Sigmoid colon (tissue), 7 donors: ENCODE data around the gene LENEP. TPM values are rescaled to one million over a fixed set of nuclear protein-coding genes. Genes with fewer than 3 reads are reported as not detected.

Source experiments
- DNase-seq: peaks from one replicate; pipeline ENCODE4 v3.0.0-alpha.2; 2019
- H3K27ac ChIP-seq, 4 donors: fragments of 200-600 bp; sonication (generic); one replicate each; pipeline ENCODE4 v1.5.1; 2016 to 2019; ENCODE audit warnings: mild to moderate bottlenecking in 1 of 4
- H3K27me3 ChIP-seq, 3 donors: fragments of 200-600 bp; sonication (generic); one replicate each; pipeline ENCODE4 v1.5.1; 2019; ENCODE audit warnings: mild to moderate bottlenecking in 1 of 3
- H3K36me3 ChIP-seq, 4 donors: fragments of 200-600 bp; sonication (generic); one replicate each; pipeline ENCODE4 v1.5.1; 2016 to 2019
- H3K4me1 ChIP-seq, 4 donors: fragments of 200-600 bp; sonication (generic); one replicate each; pipeline ENCODE4 v1.5.1; 2017 to 2019
- H3K4me3 ChIP-seq, 4 donors: fragments of 200-600 bp; sonication (generic); one replicate each; pipeline ENCODE4 v1.5.1; 2017 to 2019; ENCODE audit warnings: mild to moderate bottlenecking in 2 of 4, moderate library complexity in 1 of 4
- H3K9me3 ChIP-seq, 4 donors: fragments of 200-600 bp in 3 of 4; sonication (generic) in 3 of 4; one replicate each; pipeline versions ENCODE4 v1.5.1 to v1.6.1; 2013 to 2019
- CTCF ChIP-seq, 4 experiments: fragments of 450-650 bp in 3 of 4; fragments of 200-600 bp in 1 of 4; IDR thresholded peaks; one replicate each; pipeline ENCODE4 v1.5.1; 2016 to 2019; ENCODE audit warnings: antibody characterized with exemption in 4 of 4, mild to moderate bottlenecking in 3 of 4, moderate library complexity in 2 of 4
- EP300 ChIP-seq, 4 donors: sonication (generic); formaldehyde crosslinking; IDR thresholded peaks; one replicate each; pipeline ENCODE4 v1.6.1; 2017; ENCODE audit warnings: antibody characterized with exemption in 4 of 4
- POLR2A ChIP-seq, 2 donors: fragments of 450-650 bp; IDR thresholded peaks; one replicate each; pipeline ENCODE4 v1.6.1; 2016; ENCODE audit warnings: antibody characterized with exemption in 2 of 2, mild to moderate bottlenecking in 2 of 2, moderate library complexity in 2 of 2
- POLR2AphosphoS5 ChIP-seq, 4 donors: sonication (generic); formaldehyde crosslinking; IDR thresholded peaks; one replicate each; pipeline ENCODE4 v1.6.1; 2017; ENCODE audit warnings: antibody characterized with exemption in 4 of 4
- WGBS, 2 donors: extraction: QIAGEN DNeasy Blood & Tissue Kit; methylation state at CpG; one replicate each; pipeline ENCODE4 v1.1.7; 2013; 5-methylcytosine and 5-hydroxymethylcytosine counted together
- intact Hi-C: fragments of 100-400 bp; cut with DNase I; formaldehyde crosslinking; loops from one replicate; pipeline ENCODE4 v1.15.1; 2023
- polyA plus RNA-seq, 3 donors: library from polyadenylated mRNA; stranded (reverse); fragments of 200-250 nt; gene quantifications; one replicate each; pipeline ENCODE4 v1.2.3, GENCODE V29; 2013
- total RNA-seq, 4 donors: library from RNA; depleted of rRNA; stranded (reverse); fragments of >200 nt; gene quantifications; one replicate each; pipeline ENCODE4 v1.1.0, GENCODE V29; 2016
- donor health status: healthy with polysubstance abuse.
- donor health status: Bipolar disorder and iron deficiency.
- donor health status: healthy.

LENEP gene
- total and polyA plus RNA-seq, 7 donors, result 0.39 TPM; not detected in 6

- Histone ChIP-seq H3K27me3 (no peaks in the 10 kb centered on the region), H3K4me1 (peaks cover 0 to 57% (median 55%) of the 10 kb centered on the region in 4 donors), H3K9me3 (no peaks in the 10 kb centered on the region), H3K27ac (peak within 1 kb of the TSS; percentile 96 to 99 (median 98)), H3K4me3 (peak within 1 kb of the TSS; percentile 73 to 94 (median 81)), H3K36me3 (no peaks in the 10 kb centered on the region)
- DNase-seq, result no peak
- WGBS, 2 donors, result 0% methylated on average over 34 to 35 of the region's 35 CpGs
- no peak for TF ChIP-seq CTCF (IDR thresholded peaks at IDR 0.05)
- no peak for TF ChIP-seq POLR2AphosphoS5 (IDR thresholded peaks at IDR 0.05)
- no peak for TF ChIP-seq POLR2A (IDR thresholded peaks at IDR 0.05)
- TF ChIP-seq EP300 (IDR thresholded peaks at IDR 0.05), result no peak
- intact Hi-C loops, result loop anchor here (1.0 to 5.0 kb wide), 2 partner anchors 28 to 50 kb away; partner anchors contain the start of genes ADAM15 and CKS1B
Observed at GRCh38 chr1:155002464-155003226, 9.3 kb downstream of the LENEP start, which contains the start of gene ZBTB7B. ZBTB7B (plus strand) TSS chr1:155002802; CDS start chr1:155014661, 11,859 bp downstream.

GRCh38 chr1:155003227-155003765 lies 9.9 kb downstream of the LENEP start:
- TF ChIP-seq POLR2A (IDR thresholded peaks at IDR 0.05) (no peak), POLR2AphosphoS5 (IDR thresholded peaks at IDR 0.05) (no peak), CTCF (IDR thresholded peaks at IDR 0.05) (no peak), EP300 (IDR thresholded peaks at IDR 0.05) (no peak)
- peak overlapping the region; percentile 96 to 99 (median 98) for H3K27ac ChIP-seq
- 0 to 1% methylated on average over 37 of the region's 37 CpGs for WGBS, 2 donors
- peaks cover 0 to 64% (median 62%) of the 10 kb centered on the region in 4 donors for H3K4me1 ChIP-seq
- H3K4me3 ChIP-seq, result peak overlapping the region; percentile 73 to 94 (median 81)
- intact Hi-C loops, result loop anchor here (5.0 kb wide), 1 partner anchor 49 kb away; the partner anchor contains the start of gene ADAM15
- no peak for DNase-seq
- H3K9me3 ChIP-seq, result no peaks in the 10 kb centered on the region
- no peaks in the 10 kb centered on the region for H3K36me3 ChIP-seq
- H3K27me3 ChIP-seq, result no peaks in the 10 kb centered on the region

GRCh38 chr1:155003766-155004351 lies 10.5 kb downstream of the LENEP start:
- peaks cover 0 to 66% (median 63%) of the 10 kb centered on the region in 4 donors for H3K4me1 ChIP-seq
- 1 to 3% methylated on average over 34 of the region's 34 CpGs for WGBS, 2 donors
- intact Hi-C loops, result loop anchor here (5.0 kb wide), 1 partner anchor 48 kb away; the partner anchor contains the start of gene ADAM15

More at GRCh38 chr1:155003766-155004351, 10.5 kb downstream of the LENEP start:
- H3K36me3 ChIP-seq, result no peaks in the 10 kb centered on the region
- TF ChIP-seq CTCF (IDR thresholded peaks at IDR 0.05) (no peak), POLR2A (IDR thresholded peaks at IDR 0.05) (no peak), EP300 (IDR thresholded peaks at IDR 0.05) (no peak), POLR2AphosphoS5 (IDR thresholded peaks at IDR 0.05) (peak in 2 of 4 donors; percentile 32 to 44)
- H3K4me3 ChIP-seq, result peak overlapping the region; percentile 73 to 94 (median 81)
- no peaks in the 10 kb centered on the region for H3K9me3 ChIP-seq
- peak overlapping the region; percentile 96 to 99 (median 98) for H3K27ac ChIP-seq
- H3K27me3 ChIP-seq, result no peaks in the 10 kb centered on the region
- DNase-seq, result peak; percentile 92
